Panc1 (cell line): ENCODE data around the gene AP1G2. TPM values are rescaled to one million over a fixed set of nuclear protein-coding genes. Genes with fewer than 3 reads are reported as not detected.

Experiments
- ATAC-seq: fragments of 200-7000 bp; cut with Tn5 transposase; 2 replicates; pipeline ENCODE4 v1.9.1; 2020; ENCODE audit warnings: mild to moderate bottlenecking, moderate library complexity
- BruUV-seq: library from RNA; stranded (reverse); fragments of 400-500 nt; replicated peaks from 2 replicates; lab custom pipeline; 2021; lab: Mats Ljungman, UMichigan
- CTCF ChIA-PET: fragments of 300-600 bp; sonication (Branson Sonifier 250); formaldehyde crosslinking; loops from one replicate; lab custom pipeline; 2022; ENCODE audit warnings: antibody characterized with exemption; lab: Charles Lee
- POLR2A ChIA-PET: fragments of 300-600 bp; sonication (Branson Sonifier 250); formaldehyde crosslinking; loops from one replicate; lab custom pipeline; 2022; ENCODE audit warnings: antibody characterized with exemption; lab: Charles Lee
- DNase-seq: peaks from one replicate; pipeline ENCODE4 v3.0.0-alpha.2; 2010; ENCODE audit warnings: low read depth, low spot score
- H3K27ac ChIP-seq: 2 replicates; pipeline ENCODE4 v1.5.1; 2011; ENCODE audit warnings: mild to moderate bottlenecking, low read length, inconsistent platforms
- H3K27me3 ChIP-seq: fragments of 200-500 bp; sonication (Bioruptor generic); 2 replicates; pipeline ENCODE4 v1.6.0; 2014; ENCODE audit warnings: low read length, inconsistent platforms; ENCODE audit not compliant: control insufficient read depth, insufficient read depth
- H3K36me3 ChIP-seq: fragments of 200-500 bp; sonication (Bioruptor generic); 2 replicates; pipeline ENCODE4 v1.5.1; 2014; ENCODE audit warnings: inconsistent platforms, mild to moderate bottlenecking, low read length, moderate library complexity; ENCODE audit not compliant: control insufficient read depth, insufficient read depth
- H3K4me1 ChIP-seq: 2 replicates; pipeline ENCODE4 v1.5.1; 2011; ENCODE audit warnings: inconsistent platforms, mild to moderate bottlenecking, low read length, moderate library complexity; ENCODE audit not compliant: control insufficient read depth, insufficient read depth
- H3K4me3 ChIP-seq, 2 experiments: 2 replicates each; pipeline ENCODE4 v1.5.1; 2011 to 2012; ENCODE audit warnings: low read depth in 2 of 2, low read length in 2 of 2, mild to moderate bottlenecking in 2 of 2, inconsistent platforms in 1 of 2, moderate library complexity in 1 of 2
- H3K9me3 ChIP-seq: fragments of 200-500 bp; sonication (Bioruptor generic); 2 replicates; pipeline ENCODE4 v1.5.1; 2014; ENCODE audit warnings: low read depth, mild to moderate bottlenecking, inconsistent platforms, low read length, moderate library complexity; ENCODE audit not compliant: control insufficient read depth, insufficient read depth
- POLR2AphosphoS5 ChIP-seq: IDR thresholded peaks from 2 replicates; pipeline ENCODE4 v1.6.1; 2012; ENCODE audit warnings: mild to moderate bottlenecking, low read depth, low read length, moderate library complexity
- REST ChIP-seq, 2 experiments: IDR thresholded peaks; 2 replicates each; pipeline ENCODE4 v1.6.1; 2011 to 2012; ENCODE audit warnings: low read depth in 2 of 2, control low read depth in 1 of 2, low read length in 1 of 2, mild to moderate bottlenecking in 1 of 2, moderate library complexity in 1 of 2; ENCODE audit not compliant: insufficient read depth in 1 of 2
- SIN3A ChIP-seq: IDR thresholded peaks from 2 replicates; pipeline ENCODE4 v1.6.1; 2012; ENCODE audit warnings: low read depth, mild to moderate bottlenecking, low read length, moderate library complexity, borderline replicate concordance; ENCODE audit not compliant: insufficient read depth
- TCF7L2 ChIP-seq: IDR thresholded peaks from 2 replicates; pipeline ENCODE4 v1.6.1; 2011; ENCODE audit warnings: mild to moderate bottlenecking, low read depth, low read length, inconsistent platforms
- in situ Hi-C: cut with HindIII; loops from 2 replicates; pipeline ENCODE4 v1.10.0; 2016; ENCODE audit warnings: low sequenced_read_pairs, low pct_unique_long_range_greater_than_20kb
- intact Hi-C: fragments of 100-400 bp; cut with micrococcal nuclease; formaldehyde crosslinking; loops from one replicate; pipeline ENCODE4 v1.10.0; 2022; ENCODE audit not compliant: unreplicated experiment
- total RNA-seq: library from RNA; stranded (reverse); gene quantifications from one replicate; pipeline ENCODE4 v1.2.1, GENCODE V29; 2021; ENCODE audit not compliant: unreplicated experiment
- TF ChIP-seq, protein P1 (sequence below): fragments of 450-650 bp; IDR thresholded peaks from 2 replicates; pipeline ENCODE4 v1.5.1; 2017; ENCODE audit warnings: mild to moderate bottlenecking

AP1G2 gene
- total RNA-seq, 1 experiment from 2014 or later, result 61.6 TPM

- no peaks in the 10 kb centered on the region for H3K36me3 ChIP-seq
- H3K4me3 ChIP-seq, result no peak overlapping the region
- CTCF ChIA-PET, result no interaction called here
- ATAC-seq (no peak), DNase-seq (no peak)
- no peak for TF ChIP-seq SIN3A
- TF ChIP-seq, protein P1, sequence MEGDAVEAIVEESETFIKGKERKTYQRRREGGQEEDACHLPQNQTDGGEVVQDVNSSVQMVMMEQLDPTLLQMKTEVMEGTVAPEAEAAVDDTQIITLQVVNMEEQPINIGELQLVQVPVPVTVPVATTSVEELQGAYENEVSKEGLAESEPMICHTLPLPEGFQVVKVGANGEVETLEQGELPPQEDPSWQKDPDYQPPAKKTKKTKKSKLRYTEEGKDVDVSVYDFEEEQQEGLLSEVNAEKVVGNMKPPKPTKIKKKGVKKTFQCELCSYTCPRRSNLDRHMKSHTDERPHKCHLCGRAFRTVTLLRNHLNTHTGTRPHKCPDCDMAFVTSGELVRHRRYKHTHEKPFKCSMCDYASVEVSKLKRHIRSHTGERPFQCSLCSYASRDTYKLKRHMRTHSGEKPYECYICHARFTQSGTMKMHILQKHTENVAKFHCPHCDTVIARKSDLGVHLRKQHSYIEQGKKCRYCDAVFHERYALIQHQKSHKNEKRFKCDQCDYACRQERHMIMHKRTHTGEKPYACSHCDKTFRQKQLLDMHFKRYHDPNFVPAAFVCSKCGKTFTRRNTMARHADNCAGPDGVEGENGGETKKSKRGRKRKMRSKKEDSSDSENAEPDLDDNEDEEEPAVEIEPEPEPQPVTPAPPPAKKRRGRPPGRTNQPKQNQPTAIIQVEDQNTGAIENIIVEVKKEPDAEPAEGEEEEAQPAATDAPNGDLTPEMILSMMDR, result no peak
- TF ChIP-seq TCF7L2, result no peak
- no peak for TF ChIP-seq POLR2AphosphoS5
- no peak for TF ChIP-seq REST (IDR thresholded peaks at IDR 0.05; ENCODE audit: insufficient read depth in 1 of 2, low read depth in 2 of 2, low read length in 1 of 2)
- H3K9me3 ChIP-seq, result no peaks in the 10 kb centered on the region
- POLR2A ChIA-PET, result no interaction called here
- no TSS peak for BruUV-seq
- in situ Hi-C loops (no loop called here), intact Hi-C loops (no loop called here)
- H3K27ac ChIP-seq, result no peak overlapping the region
- H3K4me1 ChIP-seq, result no peaks in the 10 kb centered on the region
- H3K27me3 ChIP-seq, result no peaks in the 10 kb centered on the region
Measured at GRCh38 chr14:23536494-23536893, 31.1 kb downstream of the AP1G2 start.

DNA sequence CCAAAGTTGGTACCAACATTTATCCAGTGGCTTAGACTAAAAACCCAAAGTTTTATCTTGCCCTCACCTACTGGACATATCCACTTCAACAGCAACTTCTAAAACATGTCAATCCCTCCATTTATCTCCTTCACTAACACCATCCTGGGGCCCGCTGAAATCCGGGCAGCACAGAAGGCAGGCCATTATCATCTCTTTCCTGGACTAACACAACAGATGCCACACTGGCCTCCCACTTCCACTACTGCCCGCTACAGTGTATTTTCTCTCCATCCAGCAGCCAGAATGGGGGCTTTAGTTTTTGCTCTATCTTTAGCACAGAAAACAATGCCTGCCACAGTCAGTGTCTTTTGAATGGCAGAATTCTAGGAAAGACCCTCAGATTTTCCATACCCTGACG is 31.6 kb downstream of the AP1G2 start:
- intact Hi-C loops (no loop called here), in situ Hi-C loops (no loop called here)
- ATAC-seq (no peak), DNase-seq (no peak)
- Histone ChIP-seq H3K4me3 (no peak overlapping the region), H3K4me1 (no peaks in the 10 kb centered on the region), H3K27me3 (no peaks in the 10 kb centered on the region), H3K36me3 (no peaks in the 10 kb centered on the region), H3K9me3 (no peaks in the 10 kb centered on the region), H3K27ac (no peak overlapping the region)
- no TSS peak for BruUV-seq
- ChIA-PET POLR2A (no interaction called here), CTCF (no interaction called here)
- TF ChIP-seq TCF7L2, result no peak
- TF ChIP-seq, protein P1, result no peak
- TF ChIP-seq REST (IDR thresholded peaks at IDR 0.05; ENCODE audit: insufficient read depth in 1 of 2, low read depth in 2 of 2, low read length in 1 of 2), result no peak
- TF ChIP-seq SIN3A, result no peak
- no peak for TF ChIP-seq POLR2AphosphoS5
